ENCODE data around the gene ID1.

Gene ID1

DNA sequence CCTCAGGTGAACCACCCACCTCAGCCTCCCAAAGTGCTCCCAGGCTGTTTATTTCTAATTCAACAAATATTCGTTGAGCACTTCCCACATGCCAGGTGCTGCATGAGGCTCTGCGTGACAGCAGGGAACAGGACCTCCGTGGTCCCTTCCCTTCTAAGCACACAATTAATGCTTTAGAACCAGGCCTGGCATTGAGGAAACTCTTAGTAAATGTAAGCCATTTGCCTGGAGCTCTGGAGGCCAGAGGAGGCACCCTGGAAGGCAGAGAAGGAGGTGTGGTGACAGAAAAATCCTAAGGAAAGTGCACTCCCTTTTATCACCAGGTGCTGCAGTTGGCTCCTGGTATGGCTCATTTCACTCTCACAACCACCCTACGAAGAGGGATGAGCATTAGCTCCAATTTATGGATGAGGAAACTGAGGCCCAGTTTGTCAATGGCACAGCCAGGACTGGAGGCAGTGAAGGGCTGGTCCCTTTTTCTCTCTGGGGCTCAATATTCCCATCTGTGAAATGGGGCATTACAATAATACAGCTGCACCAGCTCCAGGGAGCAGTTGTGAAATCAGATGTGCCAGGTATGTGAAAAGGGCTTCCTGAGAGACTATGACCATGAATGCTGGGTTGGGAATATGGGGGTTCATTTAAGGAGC, 8.1 kb upstream of the ID1 start:
- ChIA-PET CTCF (interaction anchor here (0.7 to 3.8 kb wide), 6 partner anchors 8 to 39 kb away, joined by 3 to 25 read pairs (median 6); partner anchors contain the start of gene ID1), POLR2A (no interaction called here)
- TF ChIP-seq, protein P1, sequence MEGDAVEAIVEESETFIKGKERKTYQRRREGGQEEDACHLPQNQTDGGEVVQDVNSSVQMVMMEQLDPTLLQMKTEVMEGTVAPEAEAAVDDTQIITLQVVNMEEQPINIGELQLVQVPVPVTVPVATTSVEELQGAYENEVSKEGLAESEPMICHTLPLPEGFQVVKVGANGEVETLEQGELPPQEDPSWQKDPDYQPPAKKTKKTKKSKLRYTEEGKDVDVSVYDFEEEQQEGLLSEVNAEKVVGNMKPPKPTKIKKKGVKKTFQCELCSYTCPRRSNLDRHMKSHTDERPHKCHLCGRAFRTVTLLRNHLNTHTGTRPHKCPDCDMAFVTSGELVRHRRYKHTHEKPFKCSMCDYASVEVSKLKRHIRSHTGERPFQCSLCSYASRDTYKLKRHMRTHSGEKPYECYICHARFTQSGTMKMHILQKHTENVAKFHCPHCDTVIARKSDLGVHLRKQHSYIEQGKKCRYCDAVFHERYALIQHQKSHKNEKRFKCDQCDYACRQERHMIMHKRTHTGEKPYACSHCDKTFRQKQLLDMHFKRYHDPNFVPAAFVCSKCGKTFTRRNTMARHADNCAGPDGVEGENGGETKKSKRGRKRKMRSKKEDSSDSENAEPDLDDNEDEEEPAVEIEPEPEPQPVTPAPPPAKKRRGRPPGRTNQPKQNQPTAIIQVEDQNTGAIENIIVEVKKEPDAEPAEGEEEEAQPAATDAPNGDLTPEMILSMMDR (IDR thresholded peaks at IDR 0.05; ENCODE audit: control extremely low read depth, extremely low read depth, low read depth, missing control alignments), result no peak
- DNase-seq (ENCODE audit: extremely low spot score), result no peak

DNA sequence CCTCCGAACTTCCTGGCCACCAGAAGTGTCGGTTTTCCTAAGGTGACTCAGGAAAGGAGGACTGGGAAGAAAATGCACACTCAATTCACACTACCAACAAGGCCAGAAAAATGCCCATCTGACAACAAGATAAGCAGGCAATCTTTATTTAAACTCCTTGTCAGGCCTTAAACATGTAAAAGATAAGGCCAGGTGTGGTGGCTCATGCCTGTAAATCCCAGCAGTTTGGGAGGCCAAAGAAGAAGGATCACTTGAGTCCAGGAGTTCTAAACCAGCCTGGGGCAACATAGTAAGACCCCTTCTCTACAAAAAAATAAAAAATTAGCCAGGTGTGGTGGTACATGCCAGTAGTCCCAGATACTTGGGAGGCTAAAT, 7.6 kb upstream of the ID1 start:
- ChIA-PET POLR2A (no interaction called here), CTCF (interaction anchor here (1.3 to 3.8 kb wide), 2 partner anchors 15 to 36 kb away, joined by 3 to 25 read pairs; no protein-coding TSS in a partner anchor)
- DNase-seq (ENCODE audit: extremely low spot score), result no peak
- TF ChIP-seq, protein P1 (IDR thresholded peaks at IDR 0.05; ENCODE audit: control extremely low read depth, extremely low read depth, low read depth, missing control alignments), result no peak

DNA sequence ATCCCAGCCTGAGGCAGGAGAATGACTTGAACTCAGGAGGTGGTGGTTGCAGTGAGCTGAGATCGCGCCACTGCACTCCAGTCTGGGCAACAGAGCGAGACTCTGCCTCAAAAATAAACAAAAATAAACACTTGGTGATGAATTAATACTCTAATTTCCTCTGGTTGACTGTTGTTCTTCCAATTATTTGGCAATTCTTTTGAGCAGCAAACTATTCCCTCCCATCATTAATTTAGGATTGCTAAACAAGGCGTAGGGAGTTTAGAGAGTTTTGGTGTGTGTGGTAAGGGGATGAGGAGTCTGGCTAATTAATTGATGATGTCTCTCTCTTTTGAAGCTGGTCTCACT, 2.7 kb upstream of the ID1 start:
- TF ChIP-seq, protein P1 (IDR thresholded peaks at IDR 0.05; ENCODE audit: control extremely low read depth, extremely low read depth, low read depth, missing control alignments), result no peak
- ChIA-PET CTCF (interaction anchor here (1.3 to 19.2 kb wide), 5 partner anchors 10 to 59 kb away, joined by 3 to 642 read pairs (median 80); no protein-coding TSS in a partner anchor), POLR2A (no interaction called here)
- no peak for DNase-seq (ENCODE audit: extremely low spot score)

DNA sequence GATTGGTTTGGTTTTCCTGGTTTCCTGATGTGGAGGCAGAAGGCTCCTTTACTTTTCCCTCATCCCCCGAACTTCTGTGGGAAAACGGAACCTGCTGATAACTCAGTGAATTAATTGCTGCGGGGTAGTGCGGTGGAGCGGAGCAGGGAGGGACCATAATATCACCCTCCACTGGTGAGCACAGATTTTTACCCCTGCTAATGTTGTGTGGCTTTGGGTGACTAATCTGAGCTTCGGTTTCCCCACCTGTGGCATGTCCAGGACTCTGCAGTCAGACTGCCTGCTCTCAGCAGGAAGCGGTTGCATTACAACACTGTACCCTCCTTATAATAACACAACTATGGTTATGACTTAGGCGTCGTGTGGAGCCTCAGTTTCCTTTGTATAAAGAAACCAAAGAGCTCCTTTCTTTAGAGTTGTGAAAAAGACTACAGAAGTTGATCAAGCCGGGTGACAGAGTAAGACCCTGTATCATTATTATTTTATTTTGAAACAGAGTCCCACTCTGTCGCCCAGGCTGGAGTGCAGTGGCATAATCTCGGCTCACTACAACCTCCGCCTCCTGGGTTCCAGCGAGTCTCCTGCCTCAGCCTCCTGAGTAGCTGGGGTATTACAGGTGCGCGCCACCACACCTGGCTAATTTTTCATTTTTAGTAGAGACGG, 2.2 kb upstream of the ID1 start:
- ChIA-PET POLR2A (no interaction called here), CTCF (interaction anchor here (1.3 to 19.2 kb wide), 6 partner anchors 10 to 121 kb away, joined by 3 to 642 read pairs (median 48); partner anchors contain the start of gene BCL2L1)
- TF ChIP-seq, protein P1 (IDR thresholded peaks at IDR 0.05; ENCODE audit: control extremely low read depth, extremely low read depth, low read depth, missing control alignments), result no peak
- peak; percentile 64 for DNase-seq (ENCODE audit: extremely low spot score)

DNA sequence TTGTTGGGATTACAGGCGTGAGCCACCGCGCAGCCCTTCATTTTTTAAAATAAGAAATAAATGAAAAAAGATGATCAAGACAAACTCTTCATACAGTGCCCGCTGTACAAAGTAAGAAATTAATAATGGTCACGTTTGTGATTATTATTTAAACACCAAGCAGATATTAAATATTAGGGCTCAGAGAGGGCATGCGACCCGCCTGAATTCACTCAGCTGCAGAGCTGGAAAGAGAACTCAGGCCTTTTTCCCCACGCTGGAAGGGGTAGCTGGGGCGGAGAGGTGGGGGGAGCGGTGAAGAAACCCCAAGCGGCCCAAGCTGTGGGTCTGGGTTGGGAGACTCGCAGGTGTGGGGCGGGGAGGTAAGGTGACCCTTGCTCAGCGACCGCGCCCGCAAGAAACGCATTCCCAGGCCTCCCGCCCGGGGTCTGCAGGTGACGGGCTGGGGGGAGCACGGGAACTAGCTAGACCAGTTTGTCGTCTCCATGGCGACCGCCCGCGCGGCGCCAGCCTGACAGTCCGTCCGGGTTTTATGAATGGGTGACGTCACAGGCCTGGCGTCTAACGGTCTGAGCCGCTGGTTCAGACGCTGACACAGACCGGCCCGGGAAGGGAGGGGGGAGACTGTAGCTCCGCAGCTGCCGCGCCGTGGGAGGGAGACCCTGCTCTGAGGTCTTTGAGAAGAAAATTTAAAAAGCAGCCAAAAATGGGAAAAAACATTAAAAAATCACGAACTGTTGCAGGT, 1.1 kb upstream of the ID1 start:
- peak; percentile 83 for DNase-seq (ENCODE audit: extremely low spot score)
- ChIA-PET POLR2A (interaction anchor here (1.8 kb wide), 1 partner anchor 31 kb away, joined by 7 read pairs; no protein-coding TSS in a partner anchor), CTCF (interaction anchor here (1.3 to 19.2 kb wide), 12 partner anchors 8 to 120 kb away, joined by 3 to 642 read pairs (median 6); partner anchors contain the start of gene BCL2L1)
- TF ChIP-seq, protein P1 (IDR thresholded peaks at IDR 0.05; ENCODE audit: control extremely low read depth, extremely low read depth, low read depth, missing control alignments), result no peak

DNA sequence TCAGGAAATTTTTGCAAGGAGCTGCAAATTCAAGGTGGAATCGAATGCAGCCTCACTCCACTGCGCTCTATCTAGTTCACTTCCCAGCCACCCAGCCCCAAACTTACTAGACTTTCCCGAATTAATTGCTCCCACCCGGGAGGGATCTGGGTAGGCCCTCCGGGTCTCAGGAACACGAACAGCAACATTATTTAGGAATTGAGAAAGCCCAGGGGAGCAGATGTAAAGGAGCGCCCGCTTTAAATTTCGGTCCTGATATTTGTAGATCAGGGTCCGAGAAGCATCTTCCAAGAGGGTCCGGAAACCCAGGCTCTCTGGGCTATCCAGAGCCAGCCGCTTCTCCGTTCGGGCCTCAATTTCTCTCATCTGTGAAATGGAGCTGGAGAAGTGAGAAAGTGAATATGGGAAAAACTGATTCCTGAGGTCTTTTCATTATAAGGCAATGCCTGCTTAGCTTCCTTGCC, 490 bp upstream of the ID1 start:
- ChIA-PET CTCF (interaction anchor here (1.3 to 19.2 kb wide), 11 partner anchors 8 to 119 kb away, joined by 3 to 642 read pairs (median 6); partner anchors contain the start of gene BCL2L1), POLR2A (interaction anchor here (1.3 to 1.8 kb wide), 2 partner anchors 32 to 42 kb away, joined by 3 to 7 read pairs; no protein-coding TSS in a partner anchor)
- TF ChIP-seq, protein P1 (IDR thresholded peaks at IDR 0.05; ENCODE audit: control extremely low read depth, extremely low read depth, low read depth, missing control alignments), result no peak
- no peak for DNase-seq (ENCODE audit: extremely low spot score)
